ENCODE data around the gene NECTIN1.

NECTIN1 gene

GRCh38 chr11:119754199-119754598 is 25.2 kb upstream of the NECTIN1 start:
- Histone ChIP-seq H3K9me3 (ENCODE audit: control insufficient read depth, insufficient read depth, low read depth, low read length) (no peaks in the 10 kb centered on the region), H3K4me3 (ENCODE audit: low read depth, low read length) (no peak overlapping the region), H3K4me1 (ENCODE audit: control insufficient read depth, insufficient read depth, low read length) (peaks cover 18% of the 10 kb centered on the region), H3K27ac (ENCODE audit: low read depth, low read length) (no peak overlapping the region), H3K9ac (ENCODE audit: low read length) (no peak overlapping the region), H3K36me3 (ENCODE audit: control insufficient read depth, insufficient read depth, low read length) (no peaks in the 10 kb centered on the region), H3K27me3 (ENCODE audit: control insufficient read depth, insufficient read depth, low read length) (peaks cover 6% of the 10 kb centered on the region; the same call in 1 of the 2 replicates)

- Histone ChIP-seq H3K4me1 (ENCODE audit: control insufficient read depth, insufficient read depth, low read length) (peaks cover 14% of the 10 kb centered on the region), H3K9me3 (ENCODE audit: control insufficient read depth, insufficient read depth, low read depth, low read length) (no peaks in the 10 kb centered on the region), H3K36me3 (ENCODE audit: control insufficient read depth, insufficient read depth, low read length) (no peaks in the 10 kb centered on the region), H3K9ac (ENCODE audit: low read length) (no peak overlapping the region), H3K27ac (ENCODE audit: low read depth, low read length) (no peak overlapping the region), H3K27me3 (ENCODE audit: control insufficient read depth, insufficient read depth, low read length) (peaks cover 6% of the 10 kb centered on the region; the same call in 1 of the 2 replicates), H3K4me3 (ENCODE audit: low read depth, low read length) (no peak overlapping the region)
These were observed 23.9 kb upstream of the NECTIN1 start for GRCh38 chr11:119752946-119753345.

GRCh38 chr11:119752345-119752871 is 23.4 kb upstream of the NECTIN1 start:
- H3K4me3 ChIP-seq (ENCODE audit: low read depth, low read length): no peak overlapping the region
- H3K4me1 ChIP-seq (ENCODE audit: control insufficient read depth, insufficient read depth, low read length): peaks cover 14% of the 10 kb centered on the region
- no peaks in the 10 kb centered on the region for H3K9me3 ChIP-seq (ENCODE audit: control insufficient read depth, insufficient read depth, low read depth, low read length)
- no peaks in the 10 kb centered on the region for H3K36me3 ChIP-seq (ENCODE audit: control insufficient read depth, insufficient read depth, low read length)
- peaks cover 6% of the 10 kb centered on the region; the same call in 1 of the 2 replicates for H3K27me3 ChIP-seq (ENCODE audit: control insufficient read depth, insufficient read depth, low read length)
- H3K9ac ChIP-seq (ENCODE audit: low read length): no peak overlapping the region
- H3K27ac ChIP-seq (ENCODE audit: low read depth, low read length): no peak overlapping the region

- Histone ChIP-seq H3K36me3 (ENCODE audit: control insufficient read depth, insufficient read depth, low read length) (no peaks in the 10 kb centered on the region), H3K27me3 (ENCODE audit: control insufficient read depth, insufficient read depth, low read length) (peaks cover 12% of the 10 kb centered on the region; the same call in 1 of the 2 replicates)
These were observed 21.1 kb upstream of the NECTIN1 start for GRCh38 chr11:119750056-119750455.

DNA sequence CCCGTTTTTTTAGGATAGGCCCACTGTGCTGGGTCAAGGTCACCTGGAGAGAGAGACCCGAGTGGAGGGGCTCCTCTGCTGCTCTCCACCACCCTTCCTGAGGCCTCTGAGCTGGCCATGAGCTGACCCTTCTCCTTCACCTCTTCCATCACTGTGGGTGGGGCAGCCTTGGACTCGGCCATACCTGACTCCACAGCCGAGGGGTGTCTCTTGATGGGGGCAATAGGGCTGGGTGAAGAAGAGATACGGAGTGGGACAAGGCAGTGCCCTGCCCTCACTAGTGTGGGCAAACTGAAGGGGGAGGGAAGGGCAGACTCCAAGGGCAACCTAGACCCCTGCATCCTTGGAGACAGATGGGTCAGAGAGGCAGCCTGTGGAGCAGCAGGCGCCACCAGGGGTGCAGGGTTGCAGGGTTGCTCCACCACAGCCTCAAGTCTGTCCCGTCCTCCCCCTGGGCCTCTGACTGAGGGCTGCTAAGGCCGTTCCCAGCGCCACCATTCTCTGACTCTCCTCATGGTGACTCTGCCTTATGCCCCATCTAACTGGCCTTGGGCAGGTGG is 20.1 kb upstream of the NECTIN1 start:
- Histone ChIP-seq H3K9me3 (ENCODE audit: control insufficient read depth, insufficient read depth, low read depth, low read length) (no peaks in the 10 kb centered on the region), H3K4me1 (ENCODE audit: control insufficient read depth, insufficient read depth, low read length) (no peaks in the 10 kb centered on the region; the same call in 1 of the 2 replicates), H3K27me3 (ENCODE audit: control insufficient read depth, insufficient read depth, low read length) (peaks cover 13% of the 10 kb centered on the region; the same call in 1 of the 2 replicates), H3K36me3 (ENCODE audit: control insufficient read depth, insufficient read depth, low read length) (no peaks in the 10 kb centered on the region), H3K27ac (ENCODE audit: low read depth, low read length) (no peak overlapping the region), H3K9ac (ENCODE audit: low read length) (no peak overlapping the region), H3K4me3 (ENCODE audit: low read depth, low read length) (no peak overlapping the region)

More at GRCh38 chr11:119750056-119750455, 21.1 kb upstream of the NECTIN1 start:
- Histone ChIP-seq H3K4me1 (ENCODE audit: control insufficient read depth, insufficient read depth, low read length) (peaks cover 3% of the 10 kb centered on the region; the same call in 1 of the 2 replicates), H3K9me3 (ENCODE audit: control insufficient read depth, insufficient read depth, low read depth, low read length) (no peaks in the 10 kb centered on the region), H3K9ac (ENCODE audit: low read length) (no peak overlapping the region), H3K4me3 (ENCODE audit: low read depth, low read length) (no peak overlapping the region), H3K27ac (ENCODE audit: low read depth, low read length) (no peak overlapping the region)

DNA sequence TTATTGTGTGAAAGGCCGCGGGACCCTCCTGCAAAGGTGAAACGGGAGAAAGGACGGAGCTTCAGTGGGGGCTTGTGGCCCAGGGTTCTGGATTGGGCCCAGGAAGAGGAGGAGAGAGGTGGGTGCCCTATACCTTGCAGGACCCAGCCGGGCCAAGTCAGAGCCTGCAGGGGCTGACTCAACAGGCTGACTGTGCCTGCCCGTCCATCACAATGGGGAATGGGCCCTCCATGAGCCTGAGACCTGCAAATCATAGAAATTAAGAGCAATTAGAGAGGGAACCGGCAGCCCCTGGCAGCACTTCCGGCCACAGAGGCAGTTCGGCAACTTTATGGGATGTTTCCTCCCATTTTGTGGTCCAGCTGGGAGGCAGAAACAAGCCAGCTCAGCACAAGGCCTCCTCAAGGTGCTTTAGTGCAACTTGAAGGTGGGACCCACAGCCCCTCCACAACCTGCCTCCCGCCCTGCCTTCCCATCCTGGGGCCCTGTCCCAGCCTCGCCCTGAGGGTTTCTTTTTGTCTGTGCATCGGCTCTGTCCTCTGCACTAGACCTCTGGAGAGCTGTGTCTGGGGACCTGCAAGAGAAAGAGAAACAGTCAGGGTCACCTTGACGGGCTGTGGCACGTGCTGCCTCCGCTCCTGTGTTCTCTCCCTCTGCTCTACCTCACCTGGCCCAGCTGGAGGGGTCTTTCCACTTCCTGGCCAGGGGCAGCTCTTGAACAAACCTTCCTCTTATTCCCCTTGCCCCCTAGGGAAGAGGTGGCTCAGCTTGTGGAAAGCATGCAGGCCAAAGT is 19.1 kb upstream of the NECTIN1 start:
- Histone ChIP-seq H3K9me3 (ENCODE audit: control insufficient read depth, insufficient read depth, low read depth, low read length) (no peaks in the 10 kb centered on the region), H3K27me3 (ENCODE audit: control insufficient read depth, insufficient read depth, low read length) (peaks cover 19% of the 10 kb centered on the region), H3K4me1 (ENCODE audit: control insufficient read depth, insufficient read depth, low read length) (peaks cover 2% of the 10 kb centered on the region), H3K36me3 (ENCODE audit: control insufficient read depth, insufficient read depth, low read length) (no peaks in the 10 kb centered on the region), H3K27ac (ENCODE audit: low read depth, low read length) (no peak overlapping the region), H3K4me3 (ENCODE audit: low read depth, low read length) (no peak overlapping the region), H3K9ac (ENCODE audit: low read length) (no peak overlapping the region)

DNA sequence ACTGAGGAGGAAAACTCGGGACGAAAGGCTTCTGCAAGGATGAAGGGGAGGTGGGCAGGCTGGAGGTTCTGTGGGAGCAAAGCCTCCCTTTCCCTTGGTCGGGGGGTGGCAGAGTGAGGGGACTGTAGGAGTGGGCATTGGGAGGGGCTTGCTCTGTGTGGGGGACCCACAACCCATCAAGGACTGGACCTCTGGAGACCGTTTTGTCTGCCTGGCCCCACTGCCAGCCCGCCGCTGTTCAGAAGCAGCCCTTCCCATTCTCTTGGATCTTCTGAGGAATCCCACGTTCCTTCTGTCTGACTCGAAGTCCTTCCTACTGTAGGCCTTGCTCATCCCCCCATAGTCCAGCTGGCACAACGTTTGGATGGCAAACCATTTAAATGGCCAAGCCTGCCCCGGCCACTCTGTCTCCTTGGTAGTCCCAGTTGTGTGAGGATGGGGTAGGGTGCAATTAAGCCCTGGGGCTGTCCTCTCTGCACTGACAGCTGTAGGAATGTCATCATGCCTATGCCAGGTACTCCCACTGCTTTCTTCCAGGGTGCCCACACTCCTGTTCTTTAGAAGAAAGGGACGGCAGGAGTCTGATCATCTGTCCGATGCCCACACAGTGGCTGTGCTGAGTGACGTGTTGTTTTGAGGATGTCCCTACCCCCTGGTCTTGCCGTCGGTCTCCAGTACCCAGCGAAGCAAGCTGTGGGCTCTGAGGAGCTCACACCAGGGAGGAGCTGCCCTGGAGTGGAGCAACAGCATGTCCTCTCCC is 17.0 kb upstream of the NECTIN1 start:
- H3K9ac ChIP-seq (ENCODE audit: low read length): no peak overlapping the region
- H3K9me3 ChIP-seq (ENCODE audit: control insufficient read depth, insufficient read depth, low read depth, low read length): no peaks in the 10 kb centered on the region
- no peak overlapping the region for H3K4me3 ChIP-seq (ENCODE audit: low read depth, low read length)
- H3K27me3 ChIP-seq (ENCODE audit: control insufficient read depth, insufficient read depth, low read length): peaks cover 26% of the 10 kb centered on the region
- H3K27ac ChIP-seq (ENCODE audit: low read depth, low read length): no peak overlapping the region
- no peaks in the 10 kb centered on the region for H3K36me3 ChIP-seq (ENCODE audit: control insufficient read depth, insufficient read depth, low read length)
- H3K4me1 ChIP-seq (ENCODE audit: control insufficient read depth, insufficient read depth, low read length): peaks cover 15% of the 10 kb centered on the region

- H3K4me1 ChIP-seq (ENCODE audit: control insufficient read depth, insufficient read depth, low read length): peaks cover 15% of the 10 kb centered on the region
- peaks cover 33% of the 10 kb centered on the region for H3K27me3 ChIP-seq (ENCODE audit: control insufficient read depth, insufficient read depth, low read length)
- no peaks in the 10 kb centered on the region for H3K36me3 ChIP-seq (ENCODE audit: control insufficient read depth, insufficient read depth, low read length)
These were observed 16.1 kb upstream of the NECTIN1 start for GRCh38 chr11:119745112-119745511.

GRCh38 chr11:119744577-119744976 is 15.6 kb upstream of the NECTIN1 start:
- H3K4me3 ChIP-seq (ENCODE audit: low read depth, low read length): no peak overlapping the region
- H3K9ac ChIP-seq (ENCODE audit: low read length): no peak overlapping the region
- no peak overlapping the region for H3K27ac ChIP-seq (ENCODE audit: low read depth, low read length)
- peaks cover 33% of the 10 kb centered on the region for H3K27me3 ChIP-seq (ENCODE audit: control insufficient read depth, insufficient read depth, low read length)
- H3K36me3 ChIP-seq (ENCODE audit: control insufficient read depth, insufficient read depth, low read length): no peaks in the 10 kb centered on the region
- H3K4me1 ChIP-seq (ENCODE audit: control insufficient read depth, insufficient read depth, low read length): peaks cover 15% of the 10 kb centered on the region
- no peaks in the 10 kb centered on the region for H3K9me3 ChIP-seq (ENCODE audit: control insufficient read depth, insufficient read depth, low read depth, low read length)

More at GRCh38 chr11:119745112-119745511, 16.1 kb upstream of the NECTIN1 start:
- no peak overlapping the region for H3K27ac ChIP-seq (ENCODE audit: low read depth, low read length)
- no peak overlapping the region for H3K4me3 ChIP-seq (ENCODE audit: low read depth, low read length)
- no peak overlapping the region for H3K9ac ChIP-seq (ENCODE audit: low read length)
- H3K9me3 ChIP-seq (ENCODE audit: control insufficient read depth, insufficient read depth, low read depth, low read length): no peaks in the 10 kb centered on the region

- no peaks in the 10 kb centered on the region for H3K9me3 ChIP-seq (ENCODE audit: control insufficient read depth, insufficient read depth, low read depth, low read length)
- peaks cover 15% of the 10 kb centered on the region for H3K4me1 ChIP-seq (ENCODE audit: control insufficient read depth, insufficient read depth, low read length)
- peaks cover 33% of the 10 kb centered on the region for H3K27me3 ChIP-seq (ENCODE audit: control insufficient read depth, insufficient read depth, low read length)
- no peak overlapping the region for H3K27ac ChIP-seq (ENCODE audit: low read depth, low read length)
- peak overlapping the region; percentile 53 for H3K9ac ChIP-seq (ENCODE audit: low read length)
- peak overlapping the region; percentile 58 for H3K4me3 ChIP-seq (ENCODE audit: low read depth, low read length)
- no peaks in the 10 kb centered on the region for H3K36me3 ChIP-seq (ENCODE audit: control insufficient read depth, insufficient read depth, low read length)
These were observed 14.0 kb upstream of the NECTIN1 start for GRCh38 chr11:119743006-119743405.

All from HUES6 (cell line).